Measurements from ENCODE around the gene CD300LB.
"Not testable (repeated sequence)": the region's sequence is repeated elsewhere in the genome, so short reads cannot be mapped to it uniquely, and the experiment has no call there.

CD300LB gene

DNA sequence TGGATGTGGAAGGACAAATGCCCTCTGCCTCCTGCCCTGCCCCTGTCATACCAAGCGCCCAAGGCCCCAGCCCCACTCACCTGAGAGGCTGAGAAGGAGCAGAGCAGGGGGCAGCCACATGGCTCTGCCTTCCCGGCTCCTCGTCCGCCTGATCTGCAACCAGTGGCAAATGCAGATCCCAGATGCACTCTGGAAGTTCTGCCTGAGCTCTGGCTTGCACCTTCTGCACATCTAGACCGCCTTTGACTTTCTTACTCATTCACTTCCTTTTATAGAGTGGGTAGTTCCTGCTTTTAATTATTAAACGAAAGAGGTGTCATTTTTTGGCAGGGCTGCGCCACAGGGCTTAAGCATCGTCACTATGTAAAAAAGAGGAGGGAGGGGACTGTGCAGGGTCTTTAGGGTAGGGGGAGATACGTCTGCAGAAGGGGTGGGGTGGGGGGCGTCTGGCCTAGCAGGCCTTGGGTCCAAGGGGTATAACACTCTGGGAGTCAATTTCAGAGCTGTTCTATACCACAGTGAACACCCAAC, at the start of gene CD300LB:
Gene CD300LB, minus strand, starts transcription at position 245 of the 531 bp plus-strand sequence. Its CDS starts 125 bp downstream, at position 120.
- DNase-seq: peak; percentile 51 to 73 (median 71)

DNA sequence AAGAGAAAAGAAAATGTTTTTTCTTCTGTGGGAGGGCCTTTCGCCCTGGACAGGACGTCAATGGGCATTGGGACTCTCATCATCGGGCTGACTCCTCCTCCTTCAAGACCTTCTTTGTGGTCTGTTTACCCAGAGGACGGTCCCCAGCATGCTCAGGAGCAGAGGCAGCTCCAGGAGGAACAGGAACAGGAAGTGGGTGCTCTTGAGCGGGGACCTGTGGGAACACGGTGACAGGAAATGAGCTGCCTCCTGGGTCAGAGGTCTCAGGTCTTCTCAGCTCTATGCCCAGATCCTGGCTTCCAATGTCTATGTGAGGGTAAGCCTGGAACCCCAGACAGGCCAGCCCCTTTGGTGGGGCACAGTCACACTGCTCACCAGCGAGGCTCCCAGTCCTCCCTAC, 48.6 kb upstream of the CD300LB start:
- DNase-seq: peak in 2 of 3 donors; percentile 32 to 37

DNA sequence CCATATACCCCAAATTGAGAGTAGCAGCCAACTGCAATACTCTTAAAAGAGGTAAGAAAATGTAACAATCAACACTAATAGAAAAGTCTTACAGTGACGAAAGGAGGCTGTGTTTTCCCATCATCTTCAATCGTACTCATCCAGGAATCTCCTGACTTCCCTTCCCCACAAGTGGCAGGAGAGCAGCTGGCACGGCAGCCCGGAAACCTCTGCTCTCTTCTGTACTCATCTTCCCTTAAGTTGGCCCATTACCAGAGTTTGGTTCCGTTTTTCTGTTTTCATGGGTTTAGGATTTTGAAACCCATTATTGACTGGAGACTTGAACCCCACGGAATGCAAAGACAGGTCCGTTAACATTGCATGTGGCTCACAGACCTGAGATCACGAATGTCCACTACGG, 47.7 kb upstream of the CD300LB start:
- peak; percentile 46 to 64 (median 53) for DNase-seq

DNA sequence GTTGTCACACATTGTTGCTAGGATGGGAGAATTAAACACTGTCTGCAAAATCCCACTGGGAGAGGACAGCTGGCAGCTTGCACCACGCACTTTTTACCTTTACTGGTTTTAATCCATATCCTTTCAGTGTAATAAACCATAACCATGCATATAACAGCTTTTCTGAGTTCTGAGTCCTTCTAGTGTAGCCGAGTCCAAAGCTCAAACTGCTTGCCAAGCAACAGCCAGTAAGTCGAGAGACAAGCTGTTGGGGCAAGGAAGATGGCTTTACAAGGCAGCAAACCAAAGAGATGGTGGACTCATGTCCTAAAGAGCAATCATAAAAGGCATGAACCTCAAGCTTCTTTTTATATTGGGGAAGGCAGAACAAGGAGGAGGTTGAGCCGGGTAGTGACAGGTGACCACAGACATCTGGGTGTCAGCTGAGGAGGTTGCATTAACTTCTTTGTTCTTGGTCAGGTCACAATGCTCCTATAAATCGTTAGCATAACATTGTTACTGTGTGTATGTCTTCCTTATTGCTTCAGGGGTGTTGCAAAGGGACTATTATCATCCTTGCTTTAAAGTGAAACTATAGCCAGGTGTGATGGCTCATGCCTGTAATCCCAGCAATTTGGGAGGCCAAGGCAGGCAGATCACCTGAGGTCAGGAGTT, 43.3 kb upstream of the CD300LB start:
- no peak for DNase-seq

DNA sequence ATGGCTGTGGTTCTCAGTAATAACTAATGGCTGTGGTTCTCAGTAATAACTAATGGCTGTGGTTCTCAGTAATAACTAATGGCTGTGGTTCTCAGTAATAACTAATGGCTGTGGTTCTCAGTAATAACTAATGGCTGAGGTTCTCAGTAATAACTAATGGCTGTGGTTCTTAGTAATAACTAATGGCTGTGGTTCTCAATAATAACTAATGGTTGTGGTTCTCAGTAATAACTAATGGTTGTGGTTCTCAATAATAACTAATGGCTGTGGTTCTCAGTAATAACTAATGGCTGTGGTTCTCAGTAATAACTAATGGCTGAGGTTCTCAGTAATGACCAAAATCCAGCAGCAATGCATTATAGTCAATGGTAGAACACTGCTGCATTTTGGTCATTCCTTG, 42.4 kb upstream of the CD300LB start:
- not testable (repeated sequence) for DNase-seq

DNA sequence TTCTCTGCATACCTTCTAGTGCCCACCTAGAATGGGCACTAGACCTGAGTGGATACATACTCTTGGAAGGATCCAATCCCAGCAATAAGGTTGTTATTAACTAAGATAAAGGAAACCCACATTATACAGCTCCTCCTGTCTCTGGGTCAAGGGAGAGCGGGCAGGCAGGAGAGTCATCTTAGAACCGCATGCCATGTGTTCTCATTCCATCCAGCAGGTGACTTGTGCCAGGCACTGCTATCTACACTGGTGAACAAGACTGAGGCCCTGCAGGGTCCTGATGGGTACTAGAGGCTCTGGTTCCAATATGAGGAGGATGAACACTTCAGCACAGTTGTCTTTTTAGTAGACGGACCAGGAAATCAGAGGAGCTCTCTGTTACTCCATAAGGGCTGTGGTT, 41.9 kb upstream of the CD300LB start:
- no peak for DNase-seq

DNA sequence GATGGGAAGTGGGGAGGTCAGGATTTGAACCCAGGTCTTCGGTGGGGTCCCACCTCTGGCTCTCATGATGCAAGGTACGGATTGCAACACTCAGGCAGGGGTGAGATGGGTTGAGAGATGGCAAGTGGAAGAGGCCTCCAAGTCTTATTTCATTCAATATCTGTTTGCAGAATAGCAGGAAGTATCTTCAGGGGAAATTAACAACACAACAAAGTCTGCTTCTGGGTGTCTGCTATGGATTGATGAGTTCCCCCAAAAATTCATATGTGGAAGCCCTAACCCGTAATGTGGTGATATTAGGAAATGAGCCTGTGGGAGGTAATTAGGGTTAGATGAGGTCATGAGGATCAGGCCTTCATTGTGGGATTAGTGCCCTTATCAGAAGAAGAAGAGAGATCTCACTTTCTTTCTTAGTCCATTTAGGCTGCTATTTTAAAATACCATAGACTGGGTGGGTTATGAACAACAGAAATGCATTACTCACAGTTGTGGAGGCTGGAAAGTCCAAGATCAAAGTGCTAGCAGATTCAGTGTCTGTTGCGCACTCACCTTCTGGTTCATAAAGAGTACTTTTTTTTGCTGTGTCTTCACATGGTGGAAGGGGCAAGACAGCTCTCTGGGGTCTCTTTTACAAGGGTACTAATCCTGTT, 40.5 kb upstream of the CD300LB start:
- DNase-seq: peak in 2 of 3 donors; percentile 58 to 70

DNA sequence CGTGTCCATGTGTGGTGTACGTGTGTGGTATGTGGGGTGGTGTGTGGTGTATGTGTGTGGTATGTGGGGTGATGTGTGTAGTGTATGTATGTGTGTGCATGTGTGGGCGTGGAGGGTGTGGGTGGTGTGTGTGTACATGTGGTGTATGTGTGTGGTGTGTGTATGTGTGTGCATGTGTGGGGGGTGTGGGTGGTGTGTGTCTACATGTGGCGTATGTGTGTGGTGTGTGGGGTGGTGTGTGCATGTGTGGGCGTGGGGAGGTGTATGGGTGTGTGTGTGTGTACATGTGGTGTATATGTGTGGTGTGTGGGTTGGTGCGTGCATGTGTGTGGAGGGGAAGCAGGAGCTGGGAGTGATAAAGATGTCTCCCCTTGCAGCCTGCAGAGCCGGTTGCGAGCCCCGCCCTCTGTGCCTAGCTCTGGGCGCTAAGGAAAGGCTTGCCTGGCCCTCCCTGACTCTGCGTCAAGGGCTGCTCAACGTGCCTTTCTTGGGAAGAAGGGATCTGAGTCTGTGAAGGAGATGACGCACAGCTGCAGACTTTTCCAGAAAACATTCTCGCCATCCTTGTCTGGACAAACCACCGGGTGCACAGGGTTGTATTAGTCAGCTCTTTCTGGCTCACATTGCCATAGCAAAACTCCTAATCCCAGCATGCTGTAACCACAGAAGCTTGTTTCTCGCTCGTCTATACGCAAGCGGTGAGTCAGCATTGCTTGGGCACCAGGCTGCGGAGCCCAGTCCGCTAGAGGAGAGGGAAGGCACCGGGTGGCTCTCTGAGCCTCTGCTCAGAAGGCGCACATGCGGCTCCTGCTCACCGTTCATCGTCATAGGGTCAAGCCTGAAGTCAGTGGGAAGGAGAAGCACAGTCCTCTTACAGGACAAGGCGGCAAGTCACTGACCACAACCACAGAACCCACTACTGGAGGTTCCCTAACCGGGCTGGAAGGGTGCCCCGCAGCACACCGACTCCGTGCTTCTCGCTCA, 38.0 kb upstream of the CD300LB start:
- DNase-seq: peak; percentile 97 to 99 (median 99)

DNA sequence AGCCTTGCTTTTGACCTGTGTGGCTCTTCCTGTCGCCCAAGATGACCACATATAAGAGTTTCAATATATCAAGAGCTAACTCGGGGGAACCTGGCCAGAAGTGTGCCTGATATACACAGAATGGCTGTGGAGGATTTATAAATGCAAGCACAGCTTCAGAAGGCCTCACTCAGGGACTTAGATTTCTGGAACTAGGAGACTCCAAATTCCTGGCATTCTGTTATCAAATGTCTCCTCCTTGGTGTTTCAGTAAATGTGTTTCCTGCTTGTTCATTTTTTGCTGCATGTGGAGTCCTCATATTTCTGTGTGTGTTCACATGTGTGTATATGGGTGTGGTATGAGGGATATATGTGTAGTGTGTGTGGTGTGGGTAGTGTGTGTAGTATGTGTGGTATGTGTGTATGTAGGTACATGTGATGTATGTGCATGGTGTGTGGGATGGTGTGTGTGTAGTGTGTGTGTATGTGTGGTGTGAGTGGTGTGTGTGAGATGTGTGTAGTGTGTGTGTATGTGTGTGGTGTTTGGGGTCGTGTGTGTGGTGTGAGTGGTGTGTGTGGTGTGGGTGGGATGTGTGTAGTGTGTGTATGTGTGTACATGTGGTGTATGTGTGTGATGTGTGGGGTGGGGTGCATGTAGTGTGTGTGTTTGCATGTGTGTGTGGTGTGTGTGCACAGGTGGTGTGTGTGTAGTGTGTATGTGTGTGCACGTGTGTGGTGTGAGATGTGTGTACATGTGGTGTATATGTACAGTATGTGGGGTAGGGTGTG, 37.0 kb upstream of the CD300LB start:
- DNase-seq: no peak

DNA sequence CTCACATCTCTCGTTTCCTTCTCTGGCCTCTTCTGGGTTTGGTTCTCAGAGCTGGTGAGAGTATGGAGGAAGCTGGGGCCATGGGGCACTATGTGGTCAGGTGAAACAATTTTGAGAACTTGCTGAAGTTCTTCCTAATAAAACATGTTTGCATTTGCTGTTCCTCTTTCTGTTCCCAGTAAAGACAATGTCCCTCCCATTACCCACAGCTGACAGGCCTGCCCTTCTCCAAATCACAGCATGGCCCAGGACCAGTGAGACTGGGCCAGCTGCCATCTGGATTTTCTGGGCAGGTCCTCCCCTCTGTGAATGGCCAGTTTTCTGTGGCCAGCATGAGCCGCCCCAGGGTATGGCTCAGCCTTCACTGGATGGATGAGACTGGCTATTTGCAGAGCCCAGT, 36.1 kb upstream of the CD300LB start, which contains the start of gene CD300H:
Gene CD300H, minus strand, starts transcription at position 113 of the 400 bp plus-strand sequence.
- DNase-seq: peak; percentile 58 to 72 (median 58)

DNA sequence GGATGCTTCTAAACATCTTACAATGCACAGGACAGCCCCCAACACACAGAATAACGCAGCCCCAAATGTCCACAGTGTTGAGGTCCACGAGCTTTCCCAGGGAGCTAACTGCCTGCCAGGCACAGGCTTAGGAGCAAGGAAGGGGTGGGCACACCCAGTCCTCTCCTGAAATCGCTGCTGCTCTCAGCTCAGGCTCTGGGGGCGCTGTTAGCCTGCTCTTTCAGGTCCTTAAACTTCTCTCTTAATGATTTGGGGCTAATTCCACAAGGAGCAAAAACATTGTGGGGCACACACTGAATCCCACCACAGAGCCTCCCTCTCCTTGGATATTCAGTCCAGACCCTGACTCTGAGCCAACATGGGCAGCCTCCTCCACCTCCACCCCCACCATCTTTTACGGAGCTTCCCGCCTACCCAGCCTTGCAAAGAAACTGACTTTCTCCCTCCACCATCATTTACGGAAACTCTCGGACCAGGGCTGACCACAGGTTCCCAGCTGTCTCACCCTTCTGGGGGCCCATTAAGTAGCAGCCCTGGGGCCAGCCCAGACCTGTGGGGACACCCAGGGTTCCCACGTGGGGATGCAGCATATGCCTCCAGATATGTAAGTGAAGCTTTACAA, 35.0 kb upstream of the CD300LB start:
- peak; percentile 63 to 77 (median 66) for DNase-seq

DNA sequence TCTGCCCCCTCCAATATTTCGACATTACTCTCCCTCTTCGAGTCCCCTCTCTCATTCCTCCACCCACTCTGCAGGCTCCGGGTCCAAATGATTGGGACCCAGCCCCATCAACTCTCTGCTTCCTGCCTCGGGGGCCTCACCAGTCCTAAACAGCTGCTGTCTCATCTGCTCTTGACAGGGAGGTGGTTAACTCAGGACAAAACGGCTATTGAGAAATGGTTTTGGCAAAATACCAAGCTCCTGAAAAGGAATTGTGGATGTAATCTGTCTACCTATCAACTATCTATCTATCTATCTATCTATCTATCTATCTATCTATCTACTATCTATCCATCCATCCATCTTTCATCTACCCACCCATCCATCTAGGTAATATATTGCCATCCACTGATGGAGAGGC, 33.9 kb upstream of the CD300LB start:
- DNase-seq: peak in 1 of 3 donors; percentile 44

DNA sequence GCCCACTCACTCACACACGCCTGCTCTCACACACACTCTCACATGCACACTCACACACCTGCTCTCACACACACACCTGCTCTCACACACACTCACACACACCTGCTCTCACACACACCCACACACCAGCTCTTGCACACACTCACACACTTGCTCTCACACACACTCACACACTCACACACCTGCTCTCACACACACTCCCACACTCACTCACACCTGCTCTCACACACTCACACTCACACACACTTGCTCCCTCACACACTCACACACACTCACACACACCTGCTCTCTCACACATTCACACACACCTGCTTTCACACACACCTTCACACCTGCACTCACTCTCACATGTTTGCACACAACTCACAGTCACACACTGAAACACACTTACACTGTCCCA, 32.1 kb upstream of the CD300LB start:
- DNase-seq: no peak

DNA sequence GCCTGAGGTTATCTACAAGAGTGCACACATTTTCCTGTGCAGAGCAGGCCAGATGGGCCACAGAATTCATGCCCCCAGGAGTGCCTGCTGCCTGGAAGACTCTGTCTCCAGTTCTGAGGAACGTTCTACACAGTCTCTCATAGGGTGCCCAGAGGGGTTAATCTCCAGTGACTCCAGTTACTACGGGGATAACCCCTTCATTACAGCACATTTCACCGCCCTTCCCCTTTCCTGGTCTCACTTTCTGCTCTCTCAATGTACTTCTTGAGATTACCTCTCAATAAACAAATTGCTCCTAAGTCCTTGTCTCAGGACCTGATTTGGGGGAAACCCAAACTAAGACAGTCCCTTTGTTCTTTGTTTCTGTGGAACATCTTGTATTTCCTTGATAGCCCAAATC, 30.3 kb upstream of the CD300LB start:
- peak in 1 of 3 donors; percentile 24 for DNase-seq

DNA sequence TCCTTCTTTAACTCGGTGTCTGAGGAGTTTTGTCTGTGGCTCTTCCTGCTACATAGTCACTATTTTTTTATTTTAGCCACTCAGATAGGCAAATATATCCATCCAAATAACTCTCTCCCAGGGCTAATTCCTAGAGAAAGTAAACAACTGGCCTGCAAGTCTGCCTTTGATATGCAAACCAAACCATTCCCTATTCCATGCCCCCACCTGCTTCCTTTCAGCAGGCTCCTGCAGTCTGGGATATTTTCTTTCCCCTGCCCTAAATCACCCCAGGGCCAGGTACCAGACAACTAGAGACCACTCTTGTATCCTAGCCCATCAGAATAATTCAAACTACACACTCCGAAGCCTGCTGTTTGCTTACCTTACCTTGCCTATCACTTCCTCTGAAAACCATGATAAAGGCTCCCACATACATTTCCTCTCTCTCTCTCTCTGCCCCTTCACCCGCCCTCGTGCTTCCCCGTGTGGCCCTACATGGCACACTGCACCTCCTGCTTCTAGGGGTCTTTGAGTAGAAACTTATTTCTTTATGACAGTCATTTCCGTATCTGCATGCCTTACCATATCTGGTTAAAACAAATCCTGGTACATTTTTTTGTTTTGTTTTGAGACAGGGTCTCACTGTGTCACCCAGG, 27.7 kb upstream of the CD300LB start:
- DNase-seq: no peak

DNA sequence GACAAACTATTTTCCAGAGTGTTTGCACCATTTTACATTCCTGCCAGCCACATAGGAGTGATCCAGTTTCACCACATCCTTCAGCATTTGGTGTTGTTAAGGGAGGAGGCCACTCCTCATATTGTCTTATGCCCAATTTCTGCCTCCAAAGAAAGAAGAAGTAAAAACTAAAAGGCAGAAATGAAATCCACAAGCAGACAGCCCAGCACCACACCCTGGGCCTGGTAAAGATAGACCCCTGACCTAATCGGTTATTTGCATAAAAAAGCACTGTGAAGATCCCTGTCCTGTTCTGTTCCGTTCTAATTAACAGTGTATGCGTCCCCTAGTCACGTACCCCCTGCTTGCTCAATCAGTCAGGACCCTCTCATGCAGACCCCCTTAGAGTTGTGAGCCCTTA, 27.1 kb upstream of the CD300LB start:
- DNase-seq: peak in 1 of 3 donors; percentile 37

DNA sequence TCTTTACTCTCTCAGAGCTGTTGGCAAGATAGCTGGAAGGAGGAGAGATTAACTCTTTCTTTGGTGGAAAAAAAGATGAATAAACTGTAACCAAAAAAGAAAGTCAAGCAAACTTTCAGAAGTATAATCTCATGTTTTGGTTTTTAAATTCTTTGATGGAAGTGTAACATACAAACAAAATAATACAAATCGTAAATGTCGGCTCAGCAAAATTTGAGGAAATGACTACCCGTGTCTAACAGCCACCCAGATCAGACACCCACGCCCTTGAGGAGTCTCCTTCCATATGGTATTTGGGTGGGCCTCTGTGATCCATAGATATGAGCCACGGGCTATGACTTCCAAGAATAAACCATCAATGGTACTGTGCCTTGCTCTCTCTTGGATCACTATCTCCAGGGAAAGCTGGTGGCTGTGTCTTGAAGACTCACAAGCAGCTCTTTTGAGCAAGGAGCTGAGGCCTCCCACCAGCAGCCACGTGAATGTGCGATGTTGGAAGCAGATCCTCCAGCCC, 24.2 kb upstream of the CD300LB start:
- peak in 1 of 3 donors; percentile 49 for DNase-seq

DNA sequence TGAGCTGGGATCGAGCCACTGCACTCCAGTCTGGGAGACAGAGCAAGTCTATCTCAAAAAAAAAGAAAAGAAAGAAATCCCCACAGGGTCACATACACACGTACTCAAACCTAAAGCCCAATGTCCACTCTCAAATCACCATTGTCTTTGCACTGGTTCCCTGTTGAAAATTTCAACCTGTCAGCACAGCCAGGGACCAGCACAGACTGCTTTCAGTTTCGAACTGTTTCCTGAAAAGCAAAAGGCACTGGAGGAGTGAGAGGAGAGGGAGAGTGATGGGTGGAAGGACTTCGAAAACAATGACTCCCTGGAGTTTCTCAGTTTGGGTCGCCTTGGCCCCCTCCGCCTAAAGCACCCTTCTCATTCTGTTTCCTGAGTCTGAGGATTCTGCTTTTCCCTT, 23.6 kb upstream of the CD300LB start:
- DNase-seq: peak; percentile 48 to 65 (median 50)

DNA sequence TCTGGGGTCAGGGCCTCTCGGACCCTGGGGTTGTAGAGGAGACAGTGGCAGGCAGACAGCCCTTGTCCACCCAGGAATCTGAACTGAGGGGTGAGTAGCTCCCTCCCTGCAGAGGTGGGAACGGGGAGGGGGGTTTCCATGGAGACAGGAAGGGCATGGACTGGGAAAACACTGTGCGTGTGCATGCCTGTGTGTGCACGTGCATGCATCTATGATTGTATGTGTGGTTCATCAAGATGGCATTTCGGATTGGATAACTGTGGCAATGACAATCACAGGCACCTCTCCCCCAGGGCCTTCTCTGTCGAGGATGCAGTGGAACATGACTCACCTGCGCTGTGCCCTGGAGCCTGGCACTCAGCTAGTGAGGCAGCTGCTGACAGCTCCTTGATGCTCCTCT, 20.8 kb upstream of the CD300LB start:
- DNase-seq: no peak

DNA sequence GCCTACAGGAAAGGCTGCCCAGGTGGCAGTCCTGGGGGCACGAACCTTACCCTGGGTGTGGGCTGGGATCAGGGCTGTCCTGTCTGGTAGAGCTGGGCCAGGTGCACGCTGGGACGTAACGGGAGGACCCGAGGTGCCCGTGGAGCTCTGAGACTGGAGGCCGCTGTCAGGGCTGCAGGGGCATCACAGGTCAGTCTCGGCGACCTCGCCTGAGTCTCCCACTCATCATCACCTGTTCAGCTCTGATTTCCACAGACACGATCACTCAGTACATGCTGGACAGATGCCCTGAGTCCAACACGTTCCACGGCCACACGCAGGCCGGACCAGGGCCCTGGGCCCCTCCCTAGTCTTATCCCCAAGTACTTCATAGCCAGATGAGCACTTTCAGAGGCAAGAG, 19.3 kb upstream of the CD300LB start:
- no peak for DNase-seq

DNA sequence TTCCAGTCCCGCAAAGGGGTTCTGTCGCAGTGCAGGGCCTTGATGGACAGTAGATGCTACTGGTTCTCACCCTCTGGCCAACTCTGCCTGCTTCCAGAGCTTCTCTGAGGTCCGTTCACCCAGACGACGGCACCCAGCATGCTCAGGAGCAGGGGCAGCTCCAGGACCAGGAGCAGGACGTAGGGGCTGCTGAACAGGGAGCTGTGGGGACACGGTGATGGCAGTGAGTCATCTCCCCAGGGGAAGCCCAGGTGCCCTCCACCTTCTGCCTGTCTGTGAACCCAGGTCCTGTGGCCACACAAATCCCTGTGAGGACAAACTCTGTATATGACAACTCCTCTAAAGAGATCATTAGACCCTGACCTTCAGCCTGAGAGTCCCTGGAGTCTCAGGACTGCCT, 18.1 kb upstream of the CD300LB start:
- DNase-seq: no peak
